Measurements from ENCODE around the gene EVC2. TPM values are rescaled to one million over a fixed set of nuclear protein-coding genes. Genes with fewer than 3 reads are reported as not detected.
"Not testable (repeated sequence)": the region's sequence is repeated elsewhere in the genome, so short reads cannot be mapped to it uniquely, and the experiment has no call there.

Gene EVC2
- total and polyA plus RNA-seq, 2 of the 4 experiments (the other 2 are of a cell fraction) = 2.7 to 5.9 TPM

GRCh38 chr4:5728412-5728811, 20.1 kb upstream of the EVC2 start:
- H3K4me2 ChIP-seq (ENCODE audit: low read depth, low read length); H3K4me3 ChIP-seq (ENCODE audit: insufficient read depth, low read depth, low read length); POLR2A ChIA-PET (ENCODE audit: unreplicated experiment); H3K27me3 ChIP-seq (ENCODE audit: control insufficient read depth, insufficient read depth, low read length); H4K8ac ChIP-seq (ENCODE audit: low read depth in 2 of 2, low read length in 2 of 2); intact Hi-C loops (cut with micrococcal nuclease); BruUV-seq (replicated peaks); H2BK15ac ChIP-seq (ENCODE audit: low read depth, low read length); H3K9me3 ChIP-seq (ENCODE audit: control insufficient read depth, insufficient read depth, low read length); H3K14ac ChIP-seq (replicated peaks; ENCODE audit: low read depth, low read length); H4K5ac ChIP-seq (ENCODE audit: low read depth, low read length); ATAC-seq (ENCODE audit: low read depth); H2BK20ac ChIP-seq (ENCODE audit: low read depth, low read length); CTCF ChIA-PET; H3K56ac ChIP-seq (ENCODE audit: extremely low read depth, insufficient read depth, low read length); DNase-seq; H3K23ac ChIP-seq (ENCODE audit: low read depth, low read length); H4K91ac ChIP-seq (ENCODE audit: insufficient read depth, low read depth, low read length); H2AK9ac ChIP-seq (replicated peaks; ENCODE audit: low read depth, low read length, poor library complexity); H2BK5ac ChIP-seq (ENCODE audit: low read depth, low read length, poor library complexity, severe bottlenecking); H2AK5ac ChIP-seq (ENCODE audit: low read depth, low read length); dilution Hi-C loops (cut with HindIII; ENCODE audit: low sequenced_read_pairs, unreplicated experiment); in situ Hi-C loops (cut with MboI; ENCODE audit: low sequenced_read_pairs); H2BK120ac ChIP-seq (ENCODE audit: low read depth, low read length); H2AFZ ChIP-seq (replicated peaks; ENCODE audit: low read length, poor library complexity); H3K27ac ChIP-seq (ENCODE audit: insufficient read depth, low read length); H3K4me1 ChIP-seq (ENCODE audit: control insufficient read depth, insufficient read depth, low read length); H3K18ac ChIP-seq (ENCODE audit: low read depth, low read length); H3K4ac ChIP-seq (ENCODE audit: low read depth, low read length); H3K9ac ChIP-seq (ENCODE audit: low read depth, low read length): not testable (repeated sequence)
- Histone ChIP-seq H4K20me1 (ENCODE audit: insufficient read depth, low read length) (peaks cover 28% of the 10 kb centered on the region), H3K9me1 (ENCODE audit: insufficient read depth, low read length) (peaks cover 24% of the 10 kb centered on the region; the same call in 1 of the 2 replicates), H3K79me1 (ENCODE audit: low read depth in 1 of 2, low read length in 2 of 2) (peaks cover 42 to 71% of the 10 kb centered on the region in 2 experiments), H3K36me3 (ENCODE audit: control insufficient read depth, insufficient read depth, low read length) (peaks cover 55% of the 10 kb centered on the region)
- WGBS, 2 experiments (ENCODE audit: extremely low coverage in 2 of 2, insufficient read length in 1 of 2) = no CpG with 5 or more reads among the region's 2 CpGs

All from IMR-90 (cell line).